Testis (tissue), 3 donors: ENCODE measurements around the gene MT1M. TPM values are rescaled to one million over a fixed set of nuclear protein-coding genes. Genes with fewer than 3 reads are reported as not detected.
"Not testable (repeated sequence)": the region's sequence is repeated elsewhere in the genome, so short reads cannot be mapped to it uniquely, and the experiment has no call there.

ENCODE experiments used
- DNase-seq: peaks from one replicate; pipeline ENCODE4 v3.0.0-alpha.2; 2019
- H3K27ac ChIP-seq, 2 donors: fragments of 200-600 bp; sonication (generic); one replicate each; pipeline ENCODE4 v1.5.1; 2019
- H3K27me3 ChIP-seq: fragments of 200-600 bp; sonication (generic); one replicate; pipeline ENCODE4 v1.5.1; 2019
- H3K36me3 ChIP-seq: fragments of 200-600 bp; sonication (generic); one replicate; pipeline ENCODE4 v1.5.1; 2017; ENCODE audit warnings: low read depth; ENCODE audit errors: missing control alignments
- H3K4me1 ChIP-seq: fragments of 200-600 bp; sonication (generic); one replicate; pipeline ENCODE4 v1.5.1; 2019
- H3K4me3 ChIP-seq, 2 donors: fragments of 200-600 bp; sonication (generic); one replicate each; pipeline ENCODE4 v1.5.1; 2017 to 2019
- H3K9me3 ChIP-seq: fragments of 200-600 bp; sonication (generic); one replicate; pipeline ENCODE4 v1.5.1; 2017
- CTCF ChIP-seq, 3 experiments: fragments of 450-650 bp in 2 of 3; fragments of 200-600 bp in 1 of 3; sonication (generic) in 1 of 3; IDR thresholded peaks; one replicate each; pipeline ENCODE4 v1.5.1; 2016 to 2019; ENCODE audit warnings: antibody characterized with exemption in 3 of 3, mild to moderate bottlenecking in 2 of 3, moderate library complexity in 1 of 3
- POLR2A ChIP-seq: fragments of 450-650 bp; IDR thresholded peaks from one replicate; pipeline ENCODE4 v1.6.1; 2017; ENCODE audit warnings: antibody characterized with exemption, mild to moderate bottlenecking, moderate library complexity
- WGBS, 2 donors: methylation state at CpG; one replicate each; pipeline ENCODE4 v1.1.5; 2018; 5-methylcytosine and 5-hydroxymethylcytosine counted together
- intact Hi-C: fragments of 100-400 bp; cut with DNase I; formaldehyde crosslinking; loops from one replicate; pipeline ENCODE4 v1.15.1; 2023; ENCODE audit warnings: low total_unique reads
- polyA plus RNA-seq: library from polyadenylated mRNA; stranded (reverse); fragments of 350-450 nt; fragmentation: Illumina TruSeq; extraction: RNeasy Lipid Tissue Mini Kit (QIAGEN cat#74804); gene quantifications from one replicate; pipeline ENCODE4 v1.2.3, GENCODE V29; 2014; ENCODE audit warnings: low read depth, low replicate concordance; ENCODE audit not compliant: insufficient read depth
- total RNA-seq, 2 donors: library from RNA; depleted of rRNA; stranded (reverse); fragments of >200 nt; gene quantifications; one replicate each; pipeline ENCODE4 v1.2.3, GENCODE V29; 2016

The MT1M gene
- total and polyA plus RNA-seq, 3 donors from 2014 or later, result 2.2 to 3.7 (median 2.6) TPM

GRCh38 chr16:56617212-56618085 lies 15.0 kb upstream of the MT1M start:
- WGBS, 2 donors, result 3 to 8% methylated on average over 19 to 41 of the region's 41 CpGs
- peak; percentile 66 for DNase-seq
- TF ChIP-seq POLR2A (no peak), CTCF (IDR thresholded peaks at IDR 0.05) (no peak)
- Histone ChIP-seq H3K27me3 (no peaks in the 10 kb centered on the region), H3K27ac (no peak overlapping the region), H3K4me3 (peak overlapping the region; percentile 7 to 51), H3K36me3 (no peaks in the 10 kb centered on the region), H3K9me3 (no peaks in the 10 kb centered on the region), H3K4me1 (peaks cover 6% of the 10 kb centered on the region)
- intact Hi-C loops, result no loop called here

DNA sequence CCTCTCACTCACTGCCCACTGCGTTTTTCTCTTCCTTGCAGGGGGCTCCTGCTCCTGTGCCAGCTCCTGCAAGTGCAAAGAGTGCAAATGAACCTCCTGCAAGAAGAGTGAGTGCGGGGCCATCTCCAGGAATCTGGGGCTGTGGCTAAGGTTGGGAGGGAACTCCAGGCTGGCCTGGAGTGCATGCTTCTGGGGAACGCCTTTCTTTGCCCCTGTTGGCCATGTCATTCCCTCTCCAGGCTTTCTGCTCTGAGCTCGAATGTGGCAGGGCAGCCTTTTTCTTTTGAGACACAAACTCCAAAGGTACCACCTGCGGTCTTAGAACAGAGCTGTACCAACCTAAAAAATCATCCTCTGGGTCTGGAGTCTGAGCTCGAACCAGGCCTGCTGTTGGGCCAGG lies 14.3 kb upstream of the MT1M start:
- Histone ChIP-seq H3K4me3 (no peak overlapping the region), H3K4me1 (peaks cover 6% of the 10 kb centered on the region), H3K9me3 (no peaks in the 10 kb centered on the region), H3K27me3 (no peaks in the 10 kb centered on the region), H3K36me3 (no peaks in the 10 kb centered on the region), H3K27ac (no peak overlapping the region)
- TF ChIP-seq POLR2A, result no peak
- TF ChIP-seq CTCF (IDR thresholded peaks at IDR 0.05), result no peak
- DNase-seq, result no peak
- intact Hi-C loops, result no loop called here
- 76 to 86% methylated on average over 5 to 6 of the region's 6 CpGs for WGBS, 2 donors

DNA sequence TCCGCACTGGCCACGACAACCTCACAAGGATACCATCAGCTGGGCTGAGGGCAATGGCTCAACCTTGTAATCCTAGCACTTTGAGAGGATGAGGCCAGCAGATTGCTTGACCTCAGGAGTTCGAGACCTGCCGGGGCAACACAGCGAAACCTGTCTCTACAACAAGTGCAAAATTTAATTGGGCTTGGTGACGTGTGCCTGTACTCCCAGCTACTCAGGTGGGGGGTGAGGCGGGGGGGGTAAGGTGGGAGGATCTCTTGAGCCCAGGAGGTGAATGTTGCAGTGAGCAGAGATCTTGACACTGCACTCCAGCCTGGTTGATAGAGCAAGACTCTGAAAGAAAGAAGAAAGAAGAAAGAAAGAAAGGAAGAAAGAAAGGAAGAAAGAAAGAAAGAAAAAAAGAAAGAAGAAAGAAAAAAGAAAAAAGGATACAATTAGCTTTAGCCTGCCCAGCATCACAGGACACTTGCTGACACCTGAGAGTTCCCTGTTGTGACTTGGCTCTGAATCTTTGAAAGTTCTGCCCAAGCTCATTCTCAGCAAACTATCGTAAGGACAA lies 12.0 kb upstream of the MT1M start:
- H3K4me3 ChIP-seq, result no peak overlapping the region
- TF ChIP-seq CTCF (IDR thresholded peaks at IDR 0.05), result no peak
- TF ChIP-seq POLR2A, result no peak
- H3K36me3 ChIP-seq, result no peaks in the 10 kb centered on the region
- H3K9me3 ChIP-seq, result no peaks in the 10 kb centered on the region
- peaks cover 6% of the 10 kb centered on the region for H3K4me1 ChIP-seq
- no peaks in the 10 kb centered on the region for H3K27me3 ChIP-seq
- no peak for DNase-seq
- H3K27ac ChIP-seq, result no peak overlapping the region
- intact Hi-C loops, result no loop called here
- 87 to 93% methylated on average over 7 to 8 of the region's 8 CpGs for whole genome bisulfite sequencing, 2 donors

- DNase-seq, H3K4me3 ChIP-seq, H3K27ac ChIP-seq, H3K9me3 ChIP-seq, H3K36me3 ChIP-seq, intact Hi-C loops, H3K4me1 ChIP-seq, H3K27me3 ChIP-seq: not testable (repeated sequence)
- WGBS, 2 donors, result 75 to 80% methylated on average over 4 of the region's 4 CpGs
Measured at GRCh38 chr16:56621665-56622445, 10.6 kb upstream of the MT1M start.

GRCh38 chr16:56623184-56623583 lies 9.3 kb upstream of the MT1M start:
- 93 to 95% methylated on average over 5 of the region's 5 CpGs for WGBS, 2 donors
- H3K4me1 ChIP-seq, H3K36me3 ChIP-seq, DNase-seq, H3K9me3 ChIP-seq, H3K27me3 ChIP-seq, H3K4me3 ChIP-seq, intact Hi-C loops, H3K27ac ChIP-seq: not testable (repeated sequence)
